SK-N-SH (cell line): ENCODE data around the gene EDN2. TPM values are rescaled to one million over a fixed set of nuclear protein-coding genes. Genes with fewer than 3 reads are reported as not detected.

Source experiments
- CTCF ChIA-PET: fragments of 300-600, 350-600 bp; formaldehyde crosslinking; extraction: SDS; loops from one replicate; lab custom pipeline; 2021; lab: Yijun Ruan, JAX
- POLR2A ChIA-PET: fragments of 350-600 bp; sonication (Branson Sonifier 250); formaldehyde crosslinking; extraction: SDS; loops from one replicate; lab custom pipeline; 2020; ENCODE audit warnings: antibody characterized with exemption, inconsistent platforms; lab: Yijun Ruan, JAX
- DNase-seq: peaks from one replicate; pipeline ENCODE4 v3.0.0; 2012
- H2AFZ ChIP-seq: fragments of 200-600 bp; sonication (generic); 2 replicates; pipeline ENCODE4 v1.8.1; 2016; ENCODE audit warnings: antibody characterized with exemption, mild to moderate bottlenecking, low read depth
- H3F3A ChIP-seq: fragments of 200-600 bp; sonication (generic); replicated peaks from 2 replicates; pipeline ENCODE3; 2016; ENCODE audit warnings: antibody characterized with exemption, mild to moderate bottlenecking; ENCODE audit not compliant: insufficient read depth
- H3K27ac ChIP-seq, 2 experiments: fragments of 200-500 bp in 1 of 2; fragments of 200-600 bp in 1 of 2; sonication (Bioruptor generic) in 1 of 2; sonication (generic), shearing (Covaris generic) in 1 of 2; 2 replicates each; pipeline versions ENCODE4 v1.5.1 to v1.6.1; 2014 to 2016; ENCODE audit warnings: low read depth in 2 of 2, inconsistent platforms in 1 of 2, low read length in 1 of 2, mild to moderate bottlenecking in 1 of 2, mixed read lengths in 1 of 2
- H3K27me3 ChIP-seq: fragments of 200-600 bp; sonication (generic), shearing (Covaris generic); 2 replicates; pipeline ENCODE4 v1.6.1; 2016; ENCODE audit warnings: mixed run types; ENCODE audit not compliant: insufficient read depth
- H3K36me3 ChIP-seq, 2 experiments: fragments of 200-500 bp in 1 of 2; fragments of 200-600 bp in 1 of 2; sonication (Bioruptor generic) in 1 of 2; sonication (generic) in 1 of 2; replicated peaks in 1 of 2; 2 replicates each; pipeline versions ENCODE3 to v1.5.1; 2014 to 2016; ENCODE audit warnings: low read length in 1 of 2, mild to moderate bottlenecking in 1 of 2; ENCODE audit not compliant: insufficient read depth in 2 of 2, control insufficient read depth in 1 of 2
- H3K4me1 ChIP-seq, 2 experiments: fragments of 200-500 bp in 1 of 2; fragments of 200-600 bp in 1 of 2; sonication (Bioruptor generic) in 1 of 2; sonication (generic), shearing (Covaris generic) in 1 of 2; 2 replicates each; pipeline versions ENCODE4 v1.5.1 to v1.6.1; 2014 to 2016; ENCODE audit warnings: low read depth in 1 of 2, low read length in 1 of 2, mixed run types in 1 of 2; ENCODE audit not compliant: insufficient read depth in 2 of 2, control insufficient read depth in 1 of 2
- H3K4me2 ChIP-seq: fragments of 200-600 bp; sonication (generic), shearing (Covaris generic); 2 replicates; pipeline ENCODE4 v1.6.1; 2017; ENCODE audit warnings: mixed run types
- H3K4me3 ChIP-seq, 2 experiments: fragments of 200-500 bp in 1 of 2; fragments of 200-600 bp in 1 of 2; sonication (Bioruptor generic) in 1 of 2; sonication (generic), shearing (Covaris generic) in 1 of 2; 2 replicates each; pipeline versions ENCODE4 v1.5.1 to v1.8.1; 2014 to 2016; ENCODE audit warnings: low read depth in 2 of 2, inconsistent platforms in 1 of 2, low read length in 1 of 2, mild to moderate bottlenecking in 1 of 2, mixed read lengths in 1 of 2, moderate library complexity in 1 of 2
- H3K79me2 ChIP-seq: fragments of 200-600 bp; sonication (generic); 2 replicates; pipeline ENCODE4 v1.8.1; 2017; ENCODE audit warnings: mild to moderate bottlenecking; ENCODE audit not compliant: insufficient read depth
- H3K9ac ChIP-seq: fragments of 200-600 bp; sonication (generic); 2 replicates; pipeline ENCODE4 v1.6.1; 2017; ENCODE audit warnings: mixed run types
- H3K9me2 ChIP-seq: fragments of 200-600 bp; sonication (generic); 2 replicates; pipeline ENCODE4 v1.6.1; 2017; ENCODE audit warnings: mixed run types
- H3K9me3 ChIP-seq: fragments of 200-600 bp; sonication (generic); 2 replicates; pipeline ENCODE4 v1.6.1; 2017; ENCODE audit warnings: mixed run types, mild to moderate bottlenecking, moderate library complexity
- H4K20me1 ChIP-seq: fragments of 200-600 bp; sonication (generic); 2 replicates; pipeline ENCODE4 v1.6.1; 2017; ENCODE audit warnings: mild to moderate bottlenecking, mixed run types; ENCODE audit not compliant: insufficient read depth
- EZH2phosphoT487 ChIP-seq: fragments of 200-600 bp; sonication (generic); IDR thresholded peaks from 2 replicates; pipeline ENCODE4 v1.6.1; 2017; ENCODE audit warnings: low read depth, mixed run types, mild to moderate bottlenecking, antibody characterized with exemption, moderate library complexity, borderline replicate concordance
- JUND ChIP-seq: IDR thresholded peaks from 2 replicates; pipeline ENCODE4 v1.4.0; 2012
- NRF1 ChIP-seq: IDR thresholded peaks from 2 replicates; pipeline ENCODE4 v1.6.1; 2012; ENCODE audit warnings: low read depth, mild to moderate bottlenecking, low read length
- RAD21 ChIP-seq: IDR thresholded peaks from 2 replicates; pipeline ENCODE4 v1.6.1; 2012; ENCODE audit warnings: mild to moderate bottlenecking, low read length
- RFX5 ChIP-seq: IDR thresholded peaks from 2 replicates; pipeline ENCODE4 v1.6.1; 2012; ENCODE audit warnings: mild to moderate bottlenecking, improper control_type of control experiment, low read length
- SMC3 ChIP-seq: IDR thresholded peaks from 2 replicates; pipeline ENCODE4 v1.6.1; 2012; ENCODE audit warnings: low read depth, low read length, improper control_type of control experiment
- TCF12 ChIP-seq: IDR thresholded peaks from 2 replicates; pipeline ENCODE4 v1.4.0; 2012
- WGBS: methylation state at CpG from one replicate; pipeline ENCODE4 v1.1.6; 2017; ENCODE audit warnings: low lambda C conversion rate; 5-methylcytosine and 5-hydroxymethylcytosine counted together
- polyA plus RNA-seq, 3 experiments: library from polyadenylated mRNA; depleted of rRNA; stranded (reverse); fragments of >200 nt; gene quantifications; 2 replicates each; pipeline ENCODE4 v1.2.3, GENCODE V29; 2012
- TF ChIP-seq, protein P1 (sequence below): fragments of 150-350 bp; IDR thresholded peaks from 2 replicates; pipeline ENCODE4 v1.6.1; 2017; ENCODE audit warnings: antibody characterized with exemption, low read length, low read depth, borderline replicate concordance
- TF ChIP-seq, protein P2 (sequence below): IDR thresholded peaks from 2 replicates; pipeline ENCODE4 v1.6.1; 2012; ENCODE audit warnings: mild to moderate bottlenecking, low read depth, low read length, moderate library complexity
- TF ChIP-seq, protein P3 (sequence below): IDR thresholded peaks from 2 replicates; pipeline ENCODE4 v1.4.0; 2012; ENCODE audit warnings: low read depth, borderline replicate concordance

EDN2 gene
- polyA plus RNA-seq, 1 of the 3 experiments (the other 2 are of a cell fraction): 0.97 TPM

DNA sequence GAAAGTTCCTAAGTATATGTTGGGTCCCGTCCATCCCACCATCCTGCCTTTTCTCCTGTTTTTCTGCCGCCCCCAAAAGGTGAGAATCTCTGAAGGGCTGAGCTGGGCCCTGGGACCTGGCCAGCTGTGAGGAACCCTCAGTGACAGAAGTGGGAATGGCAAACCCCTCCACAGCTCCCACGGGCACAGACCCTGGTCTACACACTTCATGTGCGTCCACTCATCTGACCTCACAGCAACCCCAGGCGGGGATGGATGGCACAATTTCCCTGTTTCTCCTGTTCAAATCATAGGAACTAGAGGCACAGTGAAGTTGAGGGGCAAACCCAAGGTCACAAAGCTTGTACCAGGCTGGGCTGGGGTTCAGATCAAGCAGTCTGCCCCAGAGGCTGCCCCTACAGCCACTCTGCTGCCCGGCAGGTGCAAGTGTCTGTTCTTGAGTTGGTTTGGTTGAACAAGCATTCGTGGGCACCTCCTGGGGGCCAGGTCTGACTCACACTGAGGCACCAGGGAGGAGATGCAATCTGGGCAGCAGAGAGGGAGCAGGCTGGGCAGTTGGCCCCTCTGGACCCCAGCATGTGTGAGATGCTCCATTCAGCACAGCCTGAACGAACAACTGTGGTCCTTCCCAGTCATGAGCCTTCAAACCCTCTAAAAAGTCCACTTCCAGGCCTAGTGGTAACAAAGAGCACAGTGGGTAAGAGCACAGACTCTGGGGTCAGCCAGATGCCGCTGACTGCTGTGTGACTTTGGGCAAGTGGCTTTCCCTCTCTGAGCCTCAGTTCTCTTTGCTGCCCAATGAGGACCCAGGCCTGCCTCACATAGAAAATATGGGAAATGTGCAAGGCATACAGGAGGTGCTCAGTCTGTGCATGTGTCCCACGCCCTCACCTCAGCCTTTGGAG lies 4.0 kb downstream of the EDN2 start (continued):
- TF ChIP-seq, protein P1, sequence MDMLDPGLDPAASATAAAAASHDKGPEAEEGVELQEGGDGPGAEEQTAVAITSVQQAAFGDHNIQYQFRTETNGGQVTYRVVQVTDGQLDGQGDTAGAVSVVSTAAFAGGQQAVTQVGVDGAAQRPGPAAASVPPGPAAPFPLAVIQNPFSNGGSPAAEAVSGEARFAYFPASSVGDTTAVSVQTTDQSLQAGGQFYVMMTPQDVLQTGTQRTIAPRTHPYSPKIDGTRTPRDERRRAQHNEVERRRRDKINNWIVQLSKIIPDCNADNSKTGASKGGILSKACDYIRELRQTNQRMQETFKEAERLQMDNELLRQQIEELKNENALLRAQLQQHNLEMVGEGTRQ: no peak
- TF ChIP-seq NRF1 (no peak), RFX5 (no peak), JUND (no peak)

DNA sequence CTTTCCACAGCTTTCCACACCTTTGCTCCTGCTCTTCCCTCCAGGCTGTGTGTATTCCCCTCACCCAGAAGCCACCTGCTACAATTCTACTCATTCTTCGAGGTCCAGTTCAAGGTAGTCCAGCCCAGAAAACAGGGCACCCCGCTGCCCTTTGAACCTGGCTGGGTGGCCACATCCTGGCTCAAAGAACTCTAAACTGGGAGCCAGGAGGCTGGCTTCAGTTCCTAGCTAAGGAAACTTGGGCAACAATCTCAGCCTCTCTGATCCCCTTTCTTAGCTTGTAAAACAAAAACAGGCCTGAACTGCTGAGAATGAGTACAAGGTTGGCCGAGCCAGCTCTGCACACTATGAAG lies 4.7 kb downstream of the EDN2 start:
- no peak for DNase-seq
- Histone ChIP-seq H3K9ac (no peak overlapping the region), H3F3A (peaks cover 7% of the 10 kb centered on the region)
- TF ChIP-seq EZH2phosphoT487 (no peak), SMC3 (no peak), RAD21 (no peak), TCF12 (no peak)
- TF ChIP-seq, protein P2, sequence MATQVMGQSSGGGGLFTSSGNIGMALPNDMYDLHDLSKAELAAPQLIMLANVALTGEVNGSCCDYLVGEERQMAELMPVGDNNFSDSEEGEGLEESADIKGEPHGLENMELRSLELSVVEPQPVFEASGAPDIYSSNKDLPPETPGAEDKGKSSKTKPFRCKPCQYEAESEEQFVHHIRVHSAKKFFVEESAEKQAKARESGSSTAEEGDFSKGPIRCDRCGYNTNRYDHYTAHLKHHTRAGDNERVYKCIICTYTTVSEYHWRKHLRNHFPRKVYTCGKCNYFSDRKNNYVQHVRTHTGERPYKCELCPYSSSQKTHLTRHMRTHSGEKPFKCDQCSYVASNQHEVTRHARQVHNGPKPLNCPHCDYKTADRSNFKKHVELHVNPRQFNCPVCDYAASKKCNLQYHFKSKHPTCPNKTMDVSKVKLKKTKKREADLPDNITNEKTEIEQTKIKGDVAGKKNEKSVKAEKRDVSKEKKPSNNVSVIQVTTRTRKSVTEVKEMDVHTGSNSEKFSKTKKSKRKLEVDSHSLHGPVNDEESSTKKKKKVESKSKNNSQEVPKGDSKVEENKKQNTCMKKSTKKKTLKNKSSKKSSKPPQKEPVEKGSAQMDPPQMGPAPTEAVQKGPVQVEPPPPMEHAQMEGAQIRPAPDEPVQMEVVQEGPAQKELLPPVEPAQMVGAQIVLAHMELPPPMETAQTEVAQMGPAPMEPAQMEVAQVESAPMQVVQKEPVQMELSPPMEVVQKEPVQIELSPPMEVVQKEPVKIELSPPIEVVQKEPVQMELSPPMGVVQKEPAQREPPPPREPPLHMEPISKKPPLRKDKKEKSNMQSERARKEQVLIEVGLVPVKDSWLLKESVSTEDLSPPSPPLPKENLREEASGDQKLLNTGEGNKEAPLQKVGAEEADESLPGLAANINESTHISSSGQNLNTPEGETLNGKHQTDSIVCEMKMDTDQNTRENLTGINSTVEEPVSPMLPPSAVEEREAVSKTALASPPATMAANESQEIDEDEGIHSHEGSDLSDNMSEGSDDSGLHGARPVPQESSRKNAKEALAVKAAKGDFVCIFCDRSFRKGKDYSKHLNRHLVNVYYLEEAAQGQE: no peak
- TF ChIP-seq, protein P3, sequence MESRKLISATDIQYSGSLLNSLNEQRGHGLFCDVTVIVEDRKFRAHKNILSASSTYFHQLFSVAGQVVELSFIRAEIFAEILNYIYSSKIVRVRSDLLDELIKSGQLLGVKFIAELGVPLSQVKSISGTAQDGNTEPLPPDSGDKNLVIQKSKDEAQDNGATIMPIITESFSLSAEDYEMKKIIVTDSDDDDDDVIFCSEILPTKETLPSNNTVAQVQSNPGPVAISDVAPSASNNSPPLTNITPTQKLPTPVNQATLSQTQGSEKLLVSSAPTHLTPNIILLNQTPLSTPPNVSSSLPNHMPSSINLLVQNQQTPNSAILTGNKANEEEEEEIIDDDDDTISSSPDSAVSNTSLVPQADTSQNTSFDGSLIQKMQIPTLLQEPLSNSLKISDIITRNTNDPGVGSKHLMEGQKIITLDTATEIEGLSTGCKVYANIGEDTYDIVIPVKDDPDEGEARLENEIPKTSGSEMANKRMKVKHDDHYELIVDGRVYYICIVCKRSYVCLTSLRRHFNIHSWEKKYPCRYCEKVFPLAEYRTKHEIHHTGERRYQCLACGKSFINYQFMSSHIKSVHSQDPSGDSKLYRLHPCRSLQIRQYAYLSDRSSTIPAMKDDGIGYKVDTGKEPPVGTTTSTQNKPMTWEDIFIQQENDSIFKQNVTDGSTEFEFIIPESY: no peak
- TF ChIP-seq, all 33 proteins: peak for 0
- no peaks in the 10 kb centered on the region for H3K36me3 ChIP-seq
- no peak overlapping the region for H3K4me2 ChIP-seq
- H3K9me2 ChIP-seq: no peaks in the 10 kb centered on the region
- 0 out of 2 replicates have a peak, but pooled peaks cover 2% of the 10 kb centered on the region for H3K79me2 ChIP-seq
- WGBS: 90% methylated on average over 3 of the region's 3 CpGs
- POLR2A ChIA-PET: no interaction called here
- peaks cover 57 to 73% of the 10 kb centered on the region in 2 experiments for H3K4me1 ChIP-seq
- no peak overlapping the region for H3K4me3 ChIP-seq
- no peak overlapping the region for H2AFZ ChIP-seq
- no peak overlapping the region for H3K27ac ChIP-seq
- H3K9me3 ChIP-seq: no peaks in the 10 kb centered on the region
- CTCF ChIA-PET: interaction anchor here (0.7 to 11.2 kb wide), 6 partner anchors 8 to 62 kb away, joined by 3 to 93 read pairs (median 4); no protein-coding TSS in a partner anchor
- H4K20me1 ChIP-seq: no peaks in the 10 kb centered on the region
- H3K27me3 ChIP-seq: no peaks in the 10 kb centered on the region
